22Rv1 (cell line): ENCODE measurements around the gene OR5A1.

Experiments
- H3K27ac ChIP-seq: fragments of 450-650 bp; 2 replicates; pipeline ENCODE4 v1.5.1; 2017
- CTCF ChIP-seq: fragments of 450-650 bp; IDR thresholded peaks from 2 replicates; pipeline ENCODE4 v1.5.1; 2017; ENCODE audit warnings: mild to moderate bottlenecking
- ZFX ChIP-seq: fragments of 450-650 bp; IDR thresholded peaks from 2 replicates; pipeline ENCODE4 v1.6.1; 2017; ENCODE audit warnings: antibody characterized with exemption, borderline replicate concordance

The OR5A1 gene

GRCh38 chr11:59416613-59417012, 19.7 kb upstream of the OR5A1 start:
- no peak for TF ChIP-seq CTCF
- no peak overlapping the region for H3K27ac ChIP-seq

GRCh38 chr11:59417023-59417422, 19.2 kb upstream of the OR5A1 start:
- TF ChIP-seq ZFX = no peak
- TF ChIP-seq CTCF = no peak
- H3K27ac ChIP-seq = no peak overlapping the region

GRCh38 chr11:59418156-59418555, 18.1 kb upstream of the OR5A1 start:
- H3K27ac ChIP-seq = no peak overlapping the region
- no peak for TF ChIP-seq ZFX

GRCh38 chr11:59423835-59424234, 12.4 kb upstream of the OR5A1 start:
- TF ChIP-seq ZFX (no peak), CTCF (no peak)

GRCh38 chr11:59425131-59425530, 11.1 kb upstream of the OR5A1 start:
- TF ChIP-seq CTCF = no peak
- no peak for TF ChIP-seq ZFX

More at GRCh38 chr11:59423835-59424234, 12.4 kb upstream of the OR5A1 start:
- no peak overlapping the region for H3K27ac ChIP-seq

GRCh38 chr11:59426361-59427067, 9.8 kb upstream of the OR5A1 start, which contains the start of gene OR5A2:
Gene OR5A2, minus strand, starts transcription at chr11:59426413. Its CDS starts 3,460 bp downstream, at chr11:59422953.
- TF ChIP-seq ZFX (no peak), CTCF (no peak)
- H3K27ac ChIP-seq = no peak within 1 kb of the TSS

More at GRCh38 chr11:59425131-59425530, 11.1 kb upstream of the OR5A1 start:
- no peak overlapping the region for H3K27ac ChIP-seq

- H3K27ac ChIP-seq = no peak overlapping the region
Measured at GRCh38 chr11:59427068-59427382, 9.2 kb upstream of the OR5A1 start.

More at GRCh38 chr11:59427068-59427382, 9.2 kb upstream of the OR5A1 start:
- no peak for TF ChIP-seq ZFX
- TF ChIP-seq CTCF = no peak
